Activated T-helper 2 cell treated with anti-CD3 and anti-CD28 coated beads, Interferon-gamma antibody, Interleukin-2, Interleukin-4, amounts not matched to agents 10 μg/mL and 5 μg/mL and 100 μg/mL, durations not matched to agents 14 hours and 24 hours and 36 hours (primary cell): Measurements from ENCODE around the gene ADGRG3. TPM values are rescaled to one million over a fixed set of nuclear protein-coding genes. Genes with fewer than 3 reads are reported as not detected.

Experiments
- DNase-seq: peaks from one replicate; pipeline ENCODE4 v3.0.0; 2021; ENCODE audit warnings: low spot score
- H3K27ac Mint-ChIP-seq: one replicate; pipeline ENCODE4 v1.8.0; 2021; ENCODE audit warnings: mixed read lengths
- H3K27me3 Mint-ChIP-seq: one replicate; pipeline ENCODE4 v1.8.0; 2021; ENCODE audit warnings: low read depth, mixed read lengths
- H3K36me3 Mint-ChIP-seq: one replicate; pipeline ENCODE4 v1.8.0; 2021; ENCODE audit warnings: low read depth, mixed read lengths
- H3K4me1 Mint-ChIP-seq: one replicate; pipeline ENCODE4 v1.8.0; 2021; ENCODE audit warnings: low read depth, mixed read lengths
- H3K4me3 Mint-ChIP-seq: one replicate; pipeline ENCODE4 v1.8.0; 2021; ENCODE audit warnings: low read depth, mild to moderate bottlenecking, moderate library complexity, mixed read lengths
- H3K9me3 Mint-ChIP-seq: one replicate; pipeline ENCODE4 v1.8.0; 2021; ENCODE audit warnings: mixed read lengths
- intact Hi-C: fragments of 100-400 bp; cut with micrococcal nuclease; formaldehyde crosslinking; loops from one replicate; pipeline ENCODE4 v1.15.1; 2023
- total RNA-seq: library from RNA; stranded (reverse); gene quantifications from 2 replicates; pipeline ENCODE4 v1.2.3, GENCODE V29; 2022

The ADGRG3 gene
- total RNA-seq, 1 donor from 2014 or later: not detected

- H3K27me3 Mint-ChIP-seq: peaks cover 30% of the 10 kb centered on the region
These were observed 32.6 kb upstream of the ADGRG3 start for GRCh38 chr16:57635266-57636097.

GRCh38 chr16:57636184-57636583 is 31.9 kb upstream of the ADGRG3 start:
- DNase-seq: no peak
- no peak overlapping the region for H3K4me3 Mint-ChIP-seq
- intact Hi-C loops: no loop called here
- peaks cover 30% of the 10 kb centered on the region for H3K27me3 Mint-ChIP-seq
- H3K27ac Mint-ChIP-seq: no peak overlapping the region
- H3K9me3 Mint-ChIP-seq: no peaks in the 10 kb centered on the region
- H3K4me1 Mint-ChIP-seq: no peaks in the 10 kb centered on the region
- H3K36me3 Mint-ChIP-seq: no peaks in the 10 kb centered on the region

More at GRCh38 chr16:57635266-57636097, 32.6 kb upstream of the ADGRG3 start:
- intact Hi-C loops: no loop called here
- DNase-seq: no peak
- Mint-ChIP-seq H3K9me3 (no peaks in the 10 kb centered on the region), H3K4me1 (peaks cover under 1% of the 10 kb centered on the region), H3K27ac (no peak overlapping the region), H3K36me3 (no peaks in the 10 kb centered on the region), H3K4me3 (no peak overlapping the region)

- no peaks in the 10 kb centered on the region for H3K9me3 Mint-ChIP-seq
- intact Hi-C loops: no loop called here
These were observed 31.1 kb upstream of the ADGRG3 start for GRCh38 chr16:57637020-57637419.

GRCh38 chr16:57637424-57637823 is 30.7 kb upstream of the ADGRG3 start:
- DNase-seq: no peak
- Mint-ChIP-seq H3K27me3 (peaks cover 30% of the 10 kb centered on the region), H3K4me1 (no peaks in the 10 kb centered on the region), H3K27ac (no peak overlapping the region), H3K36me3 (no peaks in the 10 kb centered on the region), H3K4me3 (no peak overlapping the region), H3K9me3 (no peaks in the 10 kb centered on the region)
- intact Hi-C loops: no loop called here

More at GRCh38 chr16:57637020-57637419, 31.1 kb upstream of the ADGRG3 start:
- no peaks in the 10 kb centered on the region for H3K4me1 Mint-ChIP-seq
- no peaks in the 10 kb centered on the region for H3K36me3 Mint-ChIP-seq
- DNase-seq: no peak
- H3K27ac Mint-ChIP-seq: no peak overlapping the region
- peaks cover 30% of the 10 kb centered on the region for H3K27me3 Mint-ChIP-seq
- H3K4me3 Mint-ChIP-seq: no peak overlapping the region

- no peaks in the 10 kb centered on the region for H3K4me1 Mint-ChIP-seq
- no peak overlapping the region for H3K4me3 Mint-ChIP-seq
- H3K36me3 Mint-ChIP-seq: no peaks in the 10 kb centered on the region
- H3K27ac Mint-ChIP-seq: no peak overlapping the region
- DNase-seq: no peak
- intact Hi-C loops: no loop called here
- peaks cover 30% of the 10 kb centered on the region for H3K27me3 Mint-ChIP-seq
- H3K9me3 Mint-ChIP-seq: no peaks in the 10 kb centered on the region
These were observed 30.1 kb upstream of the ADGRG3 start for GRCh38 chr16:57637965-57638364.

- Mint-ChIP-seq H3K27ac (no peak overlapping the region), H3K36me3 (no peaks in the 10 kb centered on the region), H3K9me3 (no peaks in the 10 kb centered on the region), H3K4me1 (no peaks in the 10 kb centered on the region), H3K27me3 (peaks cover 30% of the 10 kb centered on the region), H3K4me3 (no peak overlapping the region)
- no peak for DNase-seq
- intact Hi-C loops: no loop called here
These were observed 29.7 kb upstream of the ADGRG3 start for GRCh38 chr16:57638381-57638780.

- H3K9me3 Mint-ChIP-seq: no peaks in the 10 kb centered on the region
- H3K4me3 Mint-ChIP-seq: no peak overlapping the region
- no peak for DNase-seq
- intact Hi-C loops: no loop called here
- no peak overlapping the region for H3K27ac Mint-ChIP-seq
- no peaks in the 10 kb centered on the region for H3K36me3 Mint-ChIP-seq
- H3K27me3 Mint-ChIP-seq: peaks cover 30% of the 10 kb centered on the region
- no peaks in the 10 kb centered on the region for H3K4me1 Mint-ChIP-seq
These were observed 28.8 kb upstream of the ADGRG3 start for GRCh38 chr16:57639172-57639887.

GRCh38 chr16:57640185-57640584 is 27.9 kb upstream of the ADGRG3 start:
- Mint-ChIP-seq H3K4me1 (no peaks in the 10 kb centered on the region), H3K4me3 (no peak overlapping the region), H3K27ac (no peak overlapping the region), H3K36me3 (no peaks in the 10 kb centered on the region), H3K27me3 (peaks cover 30% of the 10 kb centered on the region), H3K9me3 (no peaks in the 10 kb centered on the region)
- intact Hi-C loops: no loop called here
- DNase-seq: no peak

- Mint-ChIP-seq H3K27me3 (peaks cover 30% of the 10 kb centered on the region), H3K4me3 (no peak overlapping the region), H3K9me3 (no peaks in the 10 kb centered on the region), H3K36me3 (no peaks in the 10 kb centered on the region), H3K4me1 (no peaks in the 10 kb centered on the region), H3K27ac (no peak overlapping the region)
- DNase-seq: no peak
- intact Hi-C loops: no loop called here
These were observed 27.5 kb upstream of the ADGRG3 start for GRCh38 chr16:57640612-57641011.

GRCh38 chr16:57642160-57643135 is 25.7 kb upstream of the ADGRG3 start:
- H3K36me3 Mint-ChIP-seq: no peaks in the 10 kb centered on the region
- DNase-seq: no peak
- peaks cover 23% of the 10 kb centered on the region for H3K27me3 Mint-ChIP-seq
- no peak overlapping the region for H3K27ac Mint-ChIP-seq
- H3K9me3 Mint-ChIP-seq: no peaks in the 10 kb centered on the region
- H3K4me1 Mint-ChIP-seq: no peaks in the 10 kb centered on the region
- intact Hi-C loops: no loop called here
- no peak overlapping the region for H3K4me3 Mint-ChIP-seq

GRCh38 chr16:57643147-57643874 is 24.8 kb upstream of the ADGRG3 start:
- Mint-ChIP-seq H3K36me3 (no peaks in the 10 kb centered on the region), H3K27ac (no peak overlapping the region), H3K4me3 (no peak overlapping the region), H3K9me3 (no peaks in the 10 kb centered on the region), H3K27me3 (peaks cover 16% of the 10 kb centered on the region), H3K4me1 (peaks cover 7% of the 10 kb centered on the region)
- DNase-seq: no peak
- intact Hi-C loops: no loop called here

GRCh38 chr16:57643910-57644309 is 24.2 kb upstream of the ADGRG3 start:
- intact Hi-C loops: no loop called here
- Mint-ChIP-seq H3K4me3 (no peak overlapping the region), H3K36me3 (no peaks in the 10 kb centered on the region), H3K27ac (no peak overlapping the region), H3K9me3 (no peaks in the 10 kb centered on the region), H3K27me3 (peaks cover 14% of the 10 kb centered on the region), H3K4me1 (peaks cover 12% of the 10 kb centered on the region)
- no peak for DNase-seq
